ENCODE measurements around the gene CYB5A. TPM values are rescaled to one million over a fixed set of nuclear protein-coding genes. Genes with fewer than 3 reads are reported as not detected.

Gene CYB5A
- total and polyA plus RNA-seq, 9 of the 15 experiments (the other 6 are each of a cell fraction or from before 2014, with no cell fraction given) = 11.9 to 22.6 (median 14.1) TPM

GRCh38 chr18:74337155-74337911, 45.6 kb upstream of the CYB5A start:
- Histone ChIP-seq H3K79me2 (ENCODE audit: control insufficient read depth, insufficient read depth, low read length) (no peaks in the 10 kb centered on the region), H3K36me3 (ENCODE audit: control insufficient read depth, insufficient read depth, low read length) (no peaks in the 10 kb centered on the region), H3K9me3 (replicated peaks; ENCODE audit: control insufficient read depth, insufficient read depth, low read depth, low read length) (no peaks in the 10 kb centered on the region), H2AFZ (ENCODE audit: low read depth, low read length) (peak overlapping the region; percentile 60), H3K4me3 (no peak overlapping the region), H3K4me2 (ENCODE audit: insufficient read depth, low read length) (peak overlapping the region; percentile 55), H3K27me3 (ENCODE audit: control insufficient read depth in 2 of 2, insufficient read depth in 2 of 2, low read length in 2 of 2) (no peaks in the 10 kb centered on the region), H3K27ac (ENCODE audit: extremely low read depth, low read depth, low read length) (peak overlapping the region; percentile 41; the same call in 1 of the 3 replicates), H3K4me1 (replicated peaks in 1 of 2; ENCODE audit: control insufficient read depth in 2 of 2, insufficient read depth in 2 of 2, low read length in 2 of 2) (peaks cover 0 to 12% of the 10 kb centered on the region in 2 experiments; a peak in 2 of 5 replicates), H4K20me1 (replicated peaks; ENCODE audit: control insufficient read depth, insufficient read depth, low read length) (no peaks in the 10 kb centered on the region), H3K9ac (ENCODE audit: insufficient read depth in 1 of 2, low read depth in 2 of 2, low read length in 2 of 2) (no peak overlapping the region), H3K9me1 (ENCODE audit: control insufficient read depth, insufficient read depth, low read length) (no peaks in the 10 kb centered on the region)
- in situ Hi-C loops (cut with MboI) = no loop called here
- CTCF ChIA-PET (ENCODE audit: low intra/inter-chr PET ratio) = no interaction called here
- ATAC-seq (peak; percentile 71), FAIRE-seq (peak; percentile 57), DNase-seq (ENCODE audit: extremely low read depth in 1 of 4, low spot score in 3 of 4) (peak in 2 of 4 experiments; percentile 4 to 49)
- intact Hi-C loops (cut with micrococcal nuclease) = no loop called here
- 14% methylated on average over 5 of the region's 5 CpGs for WGBS (ENCODE audit: insufficient coverage, low coverage, missing lambda C conversion rate)
- POLR2A ChIA-PET = no interaction called here
- BruUV-seq (replicated peaks) = no TSS peak
- TF ChIP-seq ZBTB11 (CRISPR knock-in tag; IDR thresholded peaks at IDR 0.05) = peak in 1 of 3 experiments; percentile 32; a peak in 1 of 6 replicates
- TF ChIP-seq CBFA2T3 (IDR thresholded peaks at IDR 0.05) = peak; percentile 83
- TF ChIP-seq, protein P1, sequence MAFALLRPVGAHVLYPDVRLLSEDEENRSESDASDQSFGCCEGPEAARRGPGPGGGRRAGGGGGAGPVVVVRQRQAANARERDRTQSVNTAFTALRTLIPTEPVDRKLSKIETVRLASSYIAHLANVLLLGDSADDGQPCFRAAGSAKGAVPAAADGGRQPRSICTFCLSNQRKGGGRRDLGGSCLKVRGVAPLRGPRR (CRISPR knock-in tag; IDR thresholded peaks at IDR 0.05) = no peak
- no peak for TF ChIP-seq ZNF232 (CRISPR knock-in tag; IDR thresholded peaks at IDR 0.05)
- no peak for TF ChIP-seq ZNF57 (CRISPR knock-in tag; IDR thresholded peaks at IDR 0.05)
- TF ChIP-seq SNIP1 (IDR thresholded peaks at IDR 0.05; ENCODE audit: low read depth) = no peak
- 0 out of 2 replicates have a peak, but pooled peaks have one; percentile 28 for TF ChIP-seq HDAC2 (IDR thresholded peaks at IDR 0.05)
- TF ChIP-seq POLR2AphosphoS2 (IDR thresholded peaks at IDR 0.05; ENCODE audit: low read length) = no peak
- TF ChIP-seq GABPA (tag; conservative IDR thresholded peaks at IDR 0.05; ENCODE audit: low read depth) = no peak
- TF ChIP-seq PTBP1 (IDR thresholded peaks at IDR 0.05; ENCODE audit: low read depth, low read length) = no peak
- TF ChIP-seq SOX6 (IDR thresholded peaks at IDR 0.05) = no peak
- TF ChIP-seq, protein P2, sequence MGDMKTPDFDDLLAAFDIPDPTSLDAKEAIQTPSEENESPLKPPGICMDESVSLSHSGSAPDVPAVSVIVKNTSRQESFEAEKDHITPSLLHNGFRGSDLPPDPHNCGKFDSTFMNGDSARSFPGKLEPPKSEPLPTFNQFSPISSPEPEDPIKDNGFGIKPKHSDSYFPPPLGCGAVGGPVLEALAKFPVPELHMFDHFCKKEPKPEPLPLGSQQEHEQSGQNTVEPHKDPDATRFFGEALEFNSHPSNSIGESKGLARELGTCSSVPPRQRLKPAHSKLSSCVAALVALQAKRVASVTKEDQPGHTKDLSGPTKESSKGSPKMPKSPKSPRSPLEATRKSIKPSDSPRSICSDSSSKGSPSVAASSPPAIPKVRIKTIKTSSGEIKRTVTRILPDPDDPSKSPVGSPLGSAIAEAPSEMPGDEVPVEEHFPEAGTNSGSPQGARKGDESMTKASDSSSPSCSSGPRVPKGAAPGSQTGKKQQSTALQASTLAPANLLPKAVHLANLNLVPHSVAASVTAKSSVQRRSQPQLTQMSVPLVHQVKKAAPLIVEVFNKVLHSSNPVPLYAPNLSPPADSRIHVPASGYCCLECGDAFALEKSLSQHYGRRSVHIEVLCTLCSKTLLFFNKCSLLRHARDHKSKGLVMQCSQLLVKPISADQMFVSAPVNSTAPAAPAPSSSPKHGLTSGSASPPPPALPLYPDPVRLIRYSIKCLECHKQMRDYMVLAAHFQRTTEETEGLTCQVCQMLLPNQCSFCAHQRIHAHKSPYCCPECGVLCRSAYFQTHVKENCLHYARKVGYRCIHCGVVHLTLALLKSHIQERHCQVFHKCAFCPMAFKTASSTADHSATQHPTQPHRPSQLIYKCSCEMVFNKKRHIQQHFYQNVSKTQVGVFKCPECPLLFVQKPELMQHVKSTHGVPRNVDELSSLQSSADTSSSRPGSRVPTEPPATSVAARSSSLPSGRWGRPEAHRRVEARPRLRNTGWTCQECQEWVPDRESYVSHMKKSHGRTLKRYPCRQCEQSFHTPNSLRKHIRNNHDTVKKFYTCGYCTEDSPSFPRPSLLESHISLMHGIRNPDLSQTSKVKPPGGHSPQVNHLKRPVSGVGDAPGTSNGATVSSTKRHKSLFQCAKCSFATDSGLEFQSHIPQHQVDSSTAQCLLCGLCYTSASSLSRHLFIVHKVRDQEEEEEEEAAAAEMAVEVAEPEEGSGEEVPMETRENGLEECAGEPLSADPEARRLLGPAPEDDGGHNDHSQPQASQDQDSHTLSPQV (IDR thresholded peaks at IDR 0.05) = no peak
